HG02642 (cell line): ENCODE data around the gene ARHGAP31.
A peak's percentile ranks its signal among the peaks of the same experiment; 100 is the strongest.
"Not testable (repeated sequence)": the region's sequence is repeated elsewhere in the genome, so short reads cannot be mapped to it uniquely, and the experiment has no call there.

Experiments used
- ATAC-seq: cut with Tn5 transposase; IDR thresholded peaks from one replicate; pipeline ENCODE4 v1.9.1; 2021; ENCODE audit warnings: mild to moderate bottlenecking; ENCODE audit not compliant: unreplicated experiment, poor library complexity

The ARHGAP31 gene

GRCh38 chr3:119346076-119346496, 51.9 kb downstream of the ARHGAP31 start:
- no peak for ATAC-seq

GRCh38 chr3:119347036-119347435, 52.9 kb downstream of the ARHGAP31 start:
- ATAC-seq: no peak

- ATAC-seq: no peak
Measured at GRCh38 chr3:119349354-119350041, 55.3 kb downstream of the ARHGAP31 start.

GRCh38 chr3:119350114-119350513, 55.9 kb downstream of the ARHGAP31 start:
- ATAC-seq: no peak

GRCh38 chr3:119351581-119351980, 57.4 kb downstream of the ARHGAP31 start:
- no peak for ATAC-seq

GRCh38 chr3:119352034-119352609, 57.9 kb downstream of the ARHGAP31 start:
- ATAC-seq: peak; percentile 97

- ATAC-seq: peak; percentile 23
Measured at GRCh38 chr3:119352863-119353527, 58.8 kb downstream of the ARHGAP31 start.

GRCh38 chr3:119355608-119356007, 61.4 kb downstream of the ARHGAP31 start:
- not testable (repeated sequence) for ATAC-seq

- no peak for ATAC-seq
Measured at GRCh38 chr3:119356646-119357045, 62.5 kb downstream of the ARHGAP31 start.

- ATAC-seq: no peak
Measured at GRCh38 chr3:119357190-119357589, 63.0 kb downstream of the ARHGAP31 start.

- peak; percentile 69 for ATAC-seq
Measured at GRCh38 chr3:119359476-119360326, 65.5 kb downstream of the ARHGAP31 start.

GRCh38 chr3:119360736-119361462, 66.7 kb downstream of the ARHGAP31 start:
- no peak for ATAC-seq

- ATAC-seq: no peak
Measured at GRCh38 chr3:119362010-119362409, 67.8 kb downstream of the ARHGAP31 start.

- ATAC-seq: no peak
Measured at GRCh38 chr3:119362940-119363725, 69.0 kb downstream of the ARHGAP31 start.

GRCh38 chr3:119364401-119364800, 70.2 kb downstream of the ARHGAP31 start:
- ATAC-seq: no peak

GRCh38 chr3:119365418-119365817, 71.2 kb downstream of the ARHGAP31 start:
- ATAC-seq: no peak

- ATAC-seq: no peak
Measured at GRCh38 chr3:119367000-119367399, 72.8 kb downstream of the ARHGAP31 start.

- ATAC-seq: no peak
Measured at GRCh38 chr3:119368298-119368697, 74.1 kb downstream of the ARHGAP31 start.

- ATAC-seq: not testable (repeated sequence)
Measured at GRCh38 chr3:119371786-119372185, 77.6 kb downstream of the ARHGAP31 start.
